BJ (cell line): Measurements from ENCODE around the gene AMOT. TPM values are rescaled to one million over a fixed set of nuclear protein-coding genes. Genes with fewer than 3 reads are reported as not detected.

Experiments used
- CTCF ChIA-PET: fragments of 350-600 bp; formaldehyde crosslinking; extraction: SDS; loops from one replicate; lab custom pipeline; 2021; ENCODE audit warnings: antibody characterized with exemption, inconsistent platforms; lab: Yijun Ruan, JAX
- POLR2A ChIA-PET: fragments of 300-600 bp; sonication (Branson Sonifier 250); formaldehyde crosslinking; extraction: SDS; loops from one replicate; lab custom pipeline; 2021; ENCODE audit warnings: antibody characterized with exemption; lab: Charles Lee
- DNase-seq: peaks from one replicate; pipeline ENCODE4 v3.0.0-alpha.2; 2011; ENCODE audit warnings: low read depth
- H3K27me3 ChIP-seq: 2 replicates; pipeline ENCODE4 v1.6.0; 2011; ENCODE audit warnings: low read length; ENCODE audit not compliant: control insufficient read depth, insufficient read depth
- H3K36me3 ChIP-seq: 2 replicates; pipeline ENCODE4 v1.5.1; 2011; ENCODE audit warnings: low read length; ENCODE audit not compliant: control insufficient read depth, insufficient read depth
- H3K4me3 ChIP-seq: 2 replicates; pipeline ENCODE4 v1.5.1; 2011; ENCODE audit warnings: low read depth, mild to moderate bottlenecking, control low read depth, low read length
- CTCF ChIP-seq: IDR thresholded peaks from 2 replicates; pipeline ENCODE4 v1.5.1; 2011; ENCODE audit warnings: low read depth, mild to moderate bottlenecking, control low read depth, inconsistent platforms, low read length, moderate library complexity; ENCODE audit not compliant: insufficient read depth
- polyA plus RNA-seq: library from polyadenylated mRNA; depleted of rRNA; stranded (reverse); fragments of >200 nt; gene quantifications from 2 replicates; pipeline ENCODE4 v1.2.3, GENCODE V29; 2011

The AMOT gene
- polyA plus RNA-seq, 1 experiment, result 1.7 TPM

- Histone ChIP-seq H3K36me3 (no peaks in the 10 kb centered on the region), H3K4me3 (peak overlapping the region; percentile 19), H3K27me3 (no peaks in the 10 kb centered on the region)
- TF ChIP-seq CTCF, result no peak
- ChIA-PET CTCF (interaction anchor here (0.9 kb wide), 1 partner anchor 10 kb away, joined by 3 read pairs; no protein-coding TSS in a partner anchor), POLR2A (no interaction called here)
- DNase-seq, result no peak
These were observed 1.2 kb upstream of the AMOT start for GRCh38 chrX:112841820-112842157.

DNA sequence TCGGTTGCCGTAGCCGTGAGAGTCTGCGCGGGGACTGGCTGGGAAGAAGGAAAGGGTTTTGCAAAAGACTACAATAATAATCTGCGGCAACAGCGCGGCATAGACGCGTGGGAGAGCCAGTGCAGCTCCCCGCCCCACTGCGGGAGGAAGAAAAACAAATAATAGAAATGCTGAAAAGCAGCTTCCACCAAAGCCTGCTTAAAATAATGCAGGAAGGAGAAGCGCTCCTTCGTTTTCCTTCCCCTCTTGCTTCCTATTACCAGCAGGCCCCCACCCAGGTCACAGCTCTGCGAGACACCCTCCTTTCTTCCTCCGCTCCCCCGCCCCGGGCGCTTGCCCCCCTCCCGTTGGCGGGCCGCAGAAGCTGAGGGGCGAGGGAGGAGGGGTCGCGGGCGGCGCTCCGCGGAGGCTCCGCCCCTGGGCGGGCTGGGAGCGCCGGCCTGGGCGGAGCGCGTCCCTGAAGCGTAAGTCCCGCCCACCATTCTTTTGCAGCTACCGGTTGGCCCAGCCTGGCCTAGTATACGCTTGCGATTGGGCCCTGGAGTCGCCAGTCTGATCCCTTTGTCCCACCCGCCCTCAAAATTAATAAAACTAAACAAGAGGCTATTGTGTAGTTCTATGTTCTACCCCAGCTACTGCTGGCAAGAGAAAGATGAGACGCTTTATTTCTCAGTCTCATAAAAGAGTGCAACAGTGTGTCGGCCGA is 636 bp upstream of the AMOT start:
- DNase-seq, result no peak
- H3K4me3 ChIP-seq, result peak overlapping the region; percentile 56
- TF ChIP-seq CTCF, result no peak
- ChIA-PET POLR2A (interaction anchor here (0.7 kb wide), 1 partner anchor 11 kb away, joined by 3 read pairs; no protein-coding TSS in a partner anchor), CTCF (interaction anchor here (0.6 to 0.9 kb wide), 2 partner anchors 11 to 53 kb away, joined by 3 read pairs; no protein-coding TSS in a partner anchor)
- no peaks in the 10 kb centered on the region for H3K27me3 ChIP-seq
- H3K36me3 ChIP-seq, result no peaks in the 10 kb centered on the region

GRCh38 chrX:112839856-112840255 is 775 bp downstream of the AMOT start:
- H3K4me3 ChIP-seq, result peak overlapping the region; percentile 56
- H3K27me3 ChIP-seq, result no peaks in the 10 kb centered on the region
- ChIA-PET CTCF (no interaction called here), POLR2A (no interaction called here)
- H3K36me3 ChIP-seq, result no peaks in the 10 kb centered on the region
- DNase-seq, result no peak
- no peak for TF ChIP-seq CTCF

DNA sequence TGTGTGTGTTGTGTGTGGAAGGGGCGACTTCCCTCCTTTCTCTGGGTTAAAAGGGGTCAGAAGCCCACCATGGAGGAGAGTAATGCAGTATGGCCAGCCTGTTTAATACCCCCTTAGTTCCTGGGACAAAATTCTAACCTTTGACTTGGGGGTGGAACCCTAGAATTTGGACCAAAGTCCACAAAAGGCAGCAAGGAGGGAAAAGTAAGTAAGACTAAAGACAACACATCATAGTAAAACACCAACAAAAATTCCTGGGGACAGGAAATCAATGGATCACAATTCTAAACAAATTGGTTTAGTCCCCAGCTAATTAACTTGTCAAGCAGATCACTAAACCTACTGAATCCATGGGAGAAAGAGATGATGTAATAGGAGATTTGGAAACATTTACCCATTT is 3.1 kb downstream of the AMOT start:
- DNase-seq, result no peak
- no peak for TF ChIP-seq CTCF
- CTCF ChIA-PET, result no interaction called here
- POLR2A ChIA-PET, result no interaction called here
- H3K27me3 ChIP-seq, result no peaks in the 10 kb centered on the region
- H3K4me3 ChIP-seq, result no peak overlapping the region
- no peaks in the 10 kb centered on the region for H3K36me3 ChIP-seq

GRCh38 chrX:112835019-112835418 is 5.6 kb downstream of the AMOT start:
- no peak for DNase-seq
- CTCF ChIA-PET, result no interaction called here
- no peak overlapping the region for H3K4me3 ChIP-seq
- POLR2A ChIA-PET, result no interaction called here
- no peaks in the 10 kb centered on the region for H3K36me3 ChIP-seq
- TF ChIP-seq CTCF, result no peak
- H3K27me3 ChIP-seq, result no peaks in the 10 kb centered on the region
